Hindlimb muscle (tissue), 1 donor: Measurements from ENCODE around the gene POLRMT. TPM values are rescaled to one million over a fixed set of nuclear protein-coding genes. Genes with fewer than 3 reads are reported as not detected.
"Not testable (repeated sequence)": the region's sequence is repeated elsewhere in the genome, so short reads cannot be mapped to it uniquely, and the experiment has no call there.

ENCODE experiments used
- DNase-seq: peaks from one replicate; pipeline ENCODE4 v3.0.0-alpha.2; 2013
- polyA plus RNA-seq: library from polyadenylated mRNA; unstranded; fragments of 120-200 nt; gene quantifications from one replicate; pipeline ENCODE4 v1.2.1, GENCODE V29; 2013; ENCODE audit not compliant: insufficient read length

Gene POLRMT
- polyA plus RNA-seq, 1 donor, result 36.0 TPM

- not testable (repeated sequence) for DNase-seq
These were observed 6.8 kb downstream of the POLRMT start for GRCh38 chr19:626566-626965.

- no peak for DNase-seq
These were observed 8.1 kb downstream of the POLRMT start for GRCh38 chr19:625257-625656.

- no peak for DNase-seq
These were observed 8.8 kb downstream of the POLRMT start for GRCh38 chr19:624433-625109.

GRCh38 chr19:623974-624373 is 9.4 kb downstream of the POLRMT start:
- DNase-seq, result no peak

- no peak for DNase-seq
These were observed 10.0 kb downstream of the POLRMT start for GRCh38 chr19:623175-623916.

GRCh38 chr19:622666-623065 is 10.7 kb downstream of the POLRMT start:
- DNase-seq, result no peak

GRCh38 chr19:621819-622218 is 11.5 kb downstream of the POLRMT start:
- no peak for DNase-seq

GRCh38 chr19:621191-621590 is 12.1 kb downstream of the POLRMT start:
- not testable (repeated sequence) for DNase-seq

GRCh38 chr19:620166-620862 is 13.0 kb downstream of the POLRMT start:
- no peak for DNase-seq

- no peak for DNase-seq
These were observed 13.9 kb downstream of the POLRMT start for GRCh38 chr19:619286-620002.

GRCh38 chr19:618674-619285 is 14.6 kb downstream of the POLRMT start:
- DNase-seq, result no peak

GRCh38 chr19:618247-618619 is 15.1 kb downstream of the POLRMT start:
- no peak for DNase-seq

GRCh38 chr19:617551-618246 is 15.6 kb downstream of the POLRMT start:
- DNase-seq, result no peak

GRCh38 chr19:616747-617526 is 16.4 kb downstream of the POLRMT start:
- DNase-seq, result no peak

GRCh38 chr19:616062-616700 is 17.2 kb downstream of the POLRMT start:
- DNase-seq, result no peak

- DNase-seq, result no peak
These were observed 17.7 kb downstream of the POLRMT start for GRCh38 chr19:615619-616018.

- no peak for DNase-seq
These were observed 19.4 kb downstream of the POLRMT start for GRCh38 chr19:613732-614567.

- no peak for DNase-seq
These were observed 20.4 kb downstream of the POLRMT start for GRCh38 chr19:612941-613340.

GRCh38 chr19:611481-611868 is 21.9 kb downstream of the POLRMT start:
- no peak for DNase-seq
